BE2C (cell line): ENCODE data around the gene SNX3.

Source experiments
- DNase-seq: peaks from one replicate; pipeline ENCODE4 v3.0.0-alpha.2; 2020
- H3K27me3 ChIP-seq: fragments of 250-450 bp; sonication (Bioruptor Pico); 2 replicates; pipeline ENCODE4 v1.5.1; 2020; ENCODE audit warnings: mild to moderate bottlenecking
- H3K36me3 ChIP-seq: fragments of 250-450 bp; sonication (Bioruptor Pico); 2 replicates; pipeline ENCODE4 v1.5.1; 2020; ENCODE audit warnings: mild to moderate bottlenecking
- H3K4me1 ChIP-seq: fragments of 250-450 bp; sonication (Bioruptor Pico); 2 replicates; pipeline ENCODE4 v1.5.1; 2020
- H3K4me3 ChIP-seq: 2 replicates; pipeline ENCODE4 v1.5.1; 2011; ENCODE audit warnings: low read depth, low read length
- H3K9me3 ChIP-seq: fragments of 250-450 bp; sonication (Bioruptor Pico); 2 replicates; pipeline ENCODE4 v1.5.1; 2020
- CTCF ChIP-seq: IDR thresholded peaks from 2 replicates; pipeline ENCODE4 v1.5.1; 2012; ENCODE audit warnings: mild to moderate bottlenecking, low read depth, low read length

SNX3 gene

GRCh38 chr6:108180776-108181175 lies 80.1 kb downstream of the SNX3 start:
- Histone ChIP-seq H3K9me3 (no peaks in the 10 kb centered on the region; the same call in 1 of the 2 replicates), H3K4me3 (no peak overlapping the region), H3K4me1 (no peaks in the 10 kb centered on the region), H3K27me3 (peaks cover 9% of the 10 kb centered on the region), H3K36me3 (no peaks in the 10 kb centered on the region)
- no peak for TF ChIP-seq CTCF
- no peak for DNase-seq

- no peaks in the 10 kb centered on the region for H3K4me1 ChIP-seq
- H3K27me3 ChIP-seq: peaks cover 13% of the 10 kb centered on the region
- H3K4me3 ChIP-seq: no peak overlapping the region
- TF ChIP-seq CTCF: no peak
- no peak for DNase-seq
- H3K9me3 ChIP-seq: no peaks in the 10 kb centered on the region; the same call in 1 of the 2 replicates
- H3K36me3 ChIP-seq: no peaks in the 10 kb centered on the region
Measured at GRCh38 chr6:108180266-108180665, 80.6 kb downstream of the SNX3 start.

GRCh38 chr6:108179741-108180140 lies 81.1 kb downstream of the SNX3 start:
- Histone ChIP-seq H3K9me3 (no peaks in the 10 kb centered on the region; the same call in 1 of the 2 replicates), H3K4me3 (no peak overlapping the region), H3K4me1 (no peaks in the 10 kb centered on the region), H3K36me3 (no peaks in the 10 kb centered on the region), H3K27me3 (peaks cover 15% of the 10 kb centered on the region)
- DNase-seq: no peak
- no peak for TF ChIP-seq CTCF

GRCh38 chr6:108176281-108177089 lies 84.4 kb downstream of the SNX3 start:
- Histone ChIP-seq H3K27me3 (peaks cover 15% of the 10 kb centered on the region), H3K9me3 (no peaks in the 10 kb centered on the region; the same call in 1 of the 2 replicates), H3K36me3 (no peaks in the 10 kb centered on the region), H3K4me1 (no peaks in the 10 kb centered on the region), H3K4me3 (peak overlapping the region; percentile 52)
- no peak for DNase-seq
- TF ChIP-seq CTCF: no peak

- Histone ChIP-seq H3K9me3 (no peaks in the 10 kb centered on the region; the same call in 1 of the 2 replicates), H3K36me3 (no peaks in the 10 kb centered on the region), H3K27me3 (peaks cover 18% of the 10 kb centered on the region), H3K4me3 (peak overlapping the region; percentile 52), H3K4me1 (no peaks in the 10 kb centered on the region)
- TF ChIP-seq CTCF: peak; percentile 49
- peak; percentile 35 for DNase-seq
Measured at GRCh38 chr6:108175592-108176279, 85.1 kb downstream of the SNX3 start.
